HL-60 (cell line): Measurements from ENCODE around the gene XRN2.

Source experiments
- GABPA ChIP-seq: IDR thresholded peaks from 2 replicates; pipeline ENCODE4 v1.6.1; 2012; ENCODE audit warnings: low read depth
- POLR2AphosphoS5 ChIP-seq: IDR thresholded peaks from 2 replicates; pipeline ENCODE4 v1.6.1; 2012; ENCODE audit warnings: low read depth
- SPI1 ChIP-seq: IDR thresholded peaks from 2 replicates; pipeline ENCODE4 v1.6.1; 2012; ENCODE audit warnings: low read depth, mild to moderate bottlenecking, borderline replicate concordance
- TF ChIP-seq, protein P1 (sequence below): IDR thresholded peaks from one replicate; pipeline ENCODE4 v1.5.1; 2011; ENCODE audit warnings: low read length, control low read depth, inconsistent platforms; ENCODE audit not compliant: insufficient read depth
- TF ChIP-seq, protein P2 (sequence below): IDR thresholded peaks from 2 replicates; pipeline ENCODE4 v1.6.1; 2012; ENCODE audit warnings: low read depth; ENCODE audit not compliant: insufficient replicate concordance

DNA sequence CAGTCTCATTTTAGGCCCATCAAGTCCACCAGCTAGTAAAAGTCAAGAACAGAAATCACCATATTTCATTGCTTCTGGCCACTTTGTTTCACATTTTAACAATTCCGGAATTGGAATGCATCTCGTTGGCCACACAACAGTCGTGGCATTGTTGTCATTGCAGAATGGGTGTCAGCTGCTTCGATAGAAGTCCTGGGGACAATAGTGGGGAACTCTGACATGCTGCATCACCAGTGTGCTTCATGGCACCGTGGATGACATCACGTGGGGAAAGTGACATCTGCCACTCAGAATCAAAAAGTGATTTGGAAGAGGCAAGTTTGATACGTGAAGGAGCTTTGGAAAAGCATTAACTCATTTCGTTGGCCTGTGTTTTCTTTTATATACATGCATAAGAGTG lies 43.8 kb upstream of the XRN2 start:
- TF ChIP-seq, protein P1, sequence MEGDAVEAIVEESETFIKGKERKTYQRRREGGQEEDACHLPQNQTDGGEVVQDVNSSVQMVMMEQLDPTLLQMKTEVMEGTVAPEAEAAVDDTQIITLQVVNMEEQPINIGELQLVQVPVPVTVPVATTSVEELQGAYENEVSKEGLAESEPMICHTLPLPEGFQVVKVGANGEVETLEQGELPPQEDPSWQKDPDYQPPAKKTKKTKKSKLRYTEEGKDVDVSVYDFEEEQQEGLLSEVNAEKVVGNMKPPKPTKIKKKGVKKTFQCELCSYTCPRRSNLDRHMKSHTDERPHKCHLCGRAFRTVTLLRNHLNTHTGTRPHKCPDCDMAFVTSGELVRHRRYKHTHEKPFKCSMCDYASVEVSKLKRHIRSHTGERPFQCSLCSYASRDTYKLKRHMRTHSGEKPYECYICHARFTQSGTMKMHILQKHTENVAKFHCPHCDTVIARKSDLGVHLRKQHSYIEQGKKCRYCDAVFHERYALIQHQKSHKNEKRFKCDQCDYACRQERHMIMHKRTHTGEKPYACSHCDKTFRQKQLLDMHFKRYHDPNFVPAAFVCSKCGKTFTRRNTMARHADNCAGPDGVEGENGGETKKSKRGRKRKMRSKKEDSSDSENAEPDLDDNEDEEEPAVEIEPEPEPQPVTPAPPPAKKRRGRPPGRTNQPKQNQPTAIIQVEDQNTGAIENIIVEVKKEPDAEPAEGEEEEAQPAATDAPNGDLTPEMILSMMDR: no peak
- TF ChIP-seq, protein P2, sequence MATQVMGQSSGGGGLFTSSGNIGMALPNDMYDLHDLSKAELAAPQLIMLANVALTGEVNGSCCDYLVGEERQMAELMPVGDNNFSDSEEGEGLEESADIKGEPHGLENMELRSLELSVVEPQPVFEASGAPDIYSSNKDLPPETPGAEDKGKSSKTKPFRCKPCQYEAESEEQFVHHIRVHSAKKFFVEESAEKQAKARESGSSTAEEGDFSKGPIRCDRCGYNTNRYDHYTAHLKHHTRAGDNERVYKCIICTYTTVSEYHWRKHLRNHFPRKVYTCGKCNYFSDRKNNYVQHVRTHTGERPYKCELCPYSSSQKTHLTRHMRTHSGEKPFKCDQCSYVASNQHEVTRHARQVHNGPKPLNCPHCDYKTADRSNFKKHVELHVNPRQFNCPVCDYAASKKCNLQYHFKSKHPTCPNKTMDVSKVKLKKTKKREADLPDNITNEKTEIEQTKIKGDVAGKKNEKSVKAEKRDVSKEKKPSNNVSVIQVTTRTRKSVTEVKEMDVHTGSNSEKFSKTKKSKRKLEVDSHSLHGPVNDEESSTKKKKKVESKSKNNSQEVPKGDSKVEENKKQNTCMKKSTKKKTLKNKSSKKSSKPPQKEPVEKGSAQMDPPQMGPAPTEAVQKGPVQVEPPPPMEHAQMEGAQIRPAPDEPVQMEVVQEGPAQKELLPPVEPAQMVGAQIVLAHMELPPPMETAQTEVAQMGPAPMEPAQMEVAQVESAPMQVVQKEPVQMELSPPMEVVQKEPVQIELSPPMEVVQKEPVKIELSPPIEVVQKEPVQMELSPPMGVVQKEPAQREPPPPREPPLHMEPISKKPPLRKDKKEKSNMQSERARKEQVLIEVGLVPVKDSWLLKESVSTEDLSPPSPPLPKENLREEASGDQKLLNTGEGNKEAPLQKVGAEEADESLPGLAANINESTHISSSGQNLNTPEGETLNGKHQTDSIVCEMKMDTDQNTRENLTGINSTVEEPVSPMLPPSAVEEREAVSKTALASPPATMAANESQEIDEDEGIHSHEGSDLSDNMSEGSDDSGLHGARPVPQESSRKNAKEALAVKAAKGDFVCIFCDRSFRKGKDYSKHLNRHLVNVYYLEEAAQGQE: no peak
- TF ChIP-seq GABPA: no peak
- TF ChIP-seq POLR2AphosphoS5: no peak
- TF ChIP-seq SPI1: no peak
